PC-9 (cell line): ENCODE results near the gene RAB40C.

Source experiments
- CTCF ChIP-seq: fragments of 200-600 bp; sonication (generic); conservative IDR thresholded peaks from 2 replicates; pipeline ENCODE4 v1.6.1; 2017; ENCODE audit warnings: mixed run types, antibody characterized with exemption, mild to moderate bottlenecking, moderate library complexity
- EZH2 ChIP-seq: fragments of 200-600 bp; sonication (generic); IDR thresholded peaks from 2 replicates; pipeline ENCODE4 v1.8.0; 2017; ENCODE audit warnings: antibody characterized with exemption, low read depth

- TF ChIP-seq EZH2 (no peak), CTCF (no peak)
Measured at GRCh38 chr16:652454-653305, 62.8 kb downstream of the RAB40C start.
